A549 (cell line): ENCODE measurements around the gene LYZL4. TPM values are rescaled to one million over a fixed set of nuclear protein-coding genes. Genes with fewer than 3 reads are reported as not detected.

Source experiments
- ATAC-seq, 2 experiments: fragments of 200-7000 bp in 1 of 2; fragments of >200 bp in 1 of 2; cut with Nextera tagmentation in 1 of 2; cut with Tn5 transposase in 1 of 2; 3 replicates each; pipeline versions ENCODE4 v1.8.0 to v1.9.1; 2018 to 2020; ENCODE audit warnings: mild to moderate bottlenecking in 1 of 2, moderate library complexity in 1 of 2
- CTCF ChIA-PET: fragments of 300-600 bp; sonication (Branson Sonifier 250); formaldehyde crosslinking; extraction: SDS; loops from one replicate; lab custom pipeline; 2021; ENCODE audit warnings: antibody characterized with exemption, inconsistent platforms; lab: Yijun Ruan, JAX
- POLR2A ChIA-PET: fragments of 350-600 bp; formaldehyde crosslinking; extraction: SDS; loops from one replicate; lab custom pipeline; 2021; ENCODE audit warnings: antibody characterized with exemption, inconsistent platforms; lab: Yijun Ruan, JAX
- DNase-seq, 2 experiments: peaks; one replicate each; pipeline versions ENCODE4 v3.0.0 to v3.0.0-alpha.2; 2011 to 2016; ENCODE audit warnings: low read depth in 1 of 2, low spot score in 1 of 2
- FAIRE-seq: peaks from 2 replicates; lab custom pipeline; 2011; peaks lifted over from hg19 to GRCh38; lab: Jason Lieb, UNC
- H3K27ac ChIP-seq, 2 experiments: fragments of >200 bp; sonication (Bioruptor Twin); formaldehyde crosslinking; 3 replicates each; pipeline ENCODE4 v1.5.1; 2016 to 2017
- H3K4me1 ChIP-seq: fragments of >200 bp; sonication (Bioruptor Twin); formaldehyde crosslinking; 3 replicates; pipeline ENCODE4 v1.6.1; 2016
- H3K4me2 ChIP-seq: fragments of >200 bp; sonication (Bioruptor Twin); formaldehyde crosslinking; 3 replicates; pipeline ENCODE4 v1.6.1; 2016
- H3K4me3 ChIP-seq: fragments of >200 bp; sonication (Bioruptor Twin); formaldehyde crosslinking; 3 replicates; pipeline ENCODE4 v1.5.1; 2016
- H3K9me3 ChIP-seq: fragments of >200 bp; sonication (Bioruptor Twin); formaldehyde crosslinking; 3 replicates; pipeline ENCODE4 v1.6.1; 2016
- BCL3 ChIP-seq: fragments of >200 bp; sonication (Bioruptor Twin); formaldehyde crosslinking; IDR thresholded peaks from 3 replicates; pipeline ENCODE4 v1.6.1; 2016
- CBX2 ChIP-seq: fragments of 200-600 bp; sonication (generic); IDR thresholded peaks from 2 replicates; pipeline ENCODE4 v1.6.1; 2016; ENCODE audit warnings: low read depth, mild to moderate bottlenecking, borderline replicate concordance
- CEBPB ChIP-seq, 2 experiments: fragments of >200 bp in 1 of 2; sonication (Bioruptor Twin) in 1 of 2; formaldehyde crosslinking in 1 of 2; IDR thresholded peaks; 2 replicates each; pipeline ENCODE4 v1.6.1; 2012 to 2016
- CHD4 ChIP-seq: fragments of 200-600 bp; sonication (generic); IDR thresholded peaks from 2 replicates; pipeline ENCODE4 v1.6.1; 2016; ENCODE audit warnings: antibody characterized with exemption, mild to moderate bottlenecking, borderline replicate concordance
- E2F6 ChIP-seq: IDR thresholded peaks from 2 replicates; pipeline ENCODE4 v1.6.1; 2012; ENCODE audit warnings: low read depth, borderline replicate concordance
- EP300 ChIP-seq, 2 experiments: fragments of >200 bp; sonication (Bioruptor Twin); formaldehyde crosslinking; IDR thresholded peaks; 2 replicates in 1 of 2; 3 replicates in 1 of 2; pipeline ENCODE4 v1.6.1; 2016 to 2017
- FOSL2 ChIP-seq, 2 experiments: fragments of 450-650 bp in 1 of 2; fragments of >200 bp in 1 of 2; sonication (Bioruptor Twin) in 1 of 2; formaldehyde crosslinking; IDR thresholded peaks; 2 replicates each; pipeline versions ENCODE4 v1.5.0 to v1.6.1; 2016 to 2020; ENCODE audit warnings: mild to moderate bottlenecking in 1 of 2, moderate library complexity in 1 of 2
- GATA3 ChIP-seq: IDR thresholded peaks from 2 replicates; pipeline ENCODE4 v1.6.1; 2012; ENCODE audit warnings: borderline replicate concordance
- HDAC2 ChIP-seq: fragments of 200-600 bp; sonication (generic); IDR thresholded peaks from 2 replicates; pipeline ENCODE4 v1.6.1; 2016
- HOXB13 ChIP-seq: fragments of 250-450 bp; sonication (Bioruptor Pico); IDR thresholded peaks from 2 replicates; pipeline ENCODE4 v1.5.0; 2020; ENCODE audit warnings: low read depth, mild to moderate bottlenecking, moderate library complexity
- HOXB5 ChIP-seq: fragments of 250-450 bp; sonication (Bioruptor Pico); IDR thresholded peaks from 2 replicates; pipeline ENCODE4 v1.5.0; 2020; ENCODE audit warnings: mild to moderate bottlenecking, moderate library complexity
- JUN ChIP-seq, 2 experiments: fragments of >200 bp; sonication (Bioruptor Twin); formaldehyde crosslinking; IDR thresholded peaks; 2 replicates in 1 of 2; 3 replicates in 1 of 2; pipeline ENCODE4 v1.6.1; 2016 to 2017
- JUNB ChIP-seq: fragments of >200 bp; sonication (Bioruptor Twin); formaldehyde crosslinking; IDR thresholded peaks from 2 replicates; pipeline ENCODE4 v1.6.1; 2016
- MAZ ChIP-seq: fragments of 150-350 bp; IDR thresholded peaks from 2 replicates; pipeline ENCODE4 v1.6.1; 2014; ENCODE audit warnings: antibody characterized with exemption, low read depth, low read length, borderline replicate concordance
- NFE2L2 ChIP-seq: fragments of 150-350 bp; conservative IDR thresholded peaks from 2 replicates; pipeline ENCODE4 v1.6.1; 2014; ENCODE audit warnings: low read length
- NPAS2 ChIP-seq: fragments of 250-450 bp; sonication (Bioruptor Pico); IDR thresholded peaks from 2 replicates; pipeline ENCODE4 v1.8.0; 2022; ENCODE audit warnings: mild to moderate bottlenecking, moderate library complexity, borderline replicate concordance
- RAD21 ChIP-seq, 2 experiments: fragments of >200 bp in 1 of 2; sonication (Bioruptor Twin) in 1 of 2; formaldehyde crosslinking in 1 of 2; IDR thresholded peaks in 1 of 2; conservative IDR thresholded peaks in 1 of 2; 2 replicates in 1 of 2; 3 replicates in 1 of 2; pipeline ENCODE4 v1.6.1; 2012 to 2018; ENCODE audit warnings: inconsistent platforms in 1 of 2
- RARB ChIP-seq: fragments of 250-450 bp; sonication (Bioruptor Pico); IDR thresholded peaks from 2 replicates; pipeline ENCODE4 v1.8.0; 2021; ENCODE audit warnings: mild to moderate bottlenecking, moderate library complexity
- RCOR1 ChIP-seq: fragments of 150-350 bp; IDR thresholded peaks from 2 replicates; pipeline ENCODE4 v1.6.1; 2014; ENCODE audit warnings: antibody characterized with exemption, low read length, low read depth
- RNF2 ChIP-seq: fragments of 200-600 bp; sonication (generic); IDR thresholded peaks from 2 replicates; pipeline ENCODE4 v1.6.1; 2016; ENCODE audit warnings: low read depth, mild to moderate bottlenecking, antibody characterized with exemption, moderate library complexity, borderline replicate concordance
- TFCP2L1 ChIP-seq: fragments of 250-450 bp; sonication (Bioruptor Pico); IDR thresholded peaks from 2 replicates; pipeline ENCODE4 v1.5.0; 2021; ENCODE audit warnings: mild to moderate bottlenecking
- ZC3H11A ChIP-seq: fragments of 450-650 bp; IDR thresholded peaks from 2 replicates; pipeline ENCODE4 v1.6.1; 2014; ENCODE audit warnings: antibody characterized with exemption, mild to moderate bottlenecking
- ZNF302 ChIP-seq: fragments of 250-450 bp; sonication (Bioruptor Pico); IDR thresholded peaks from 2 replicates; pipeline ENCODE4 v1.9.0; 2021; ENCODE audit warnings: inconsistent platforms, mild to moderate bottlenecking, moderate library complexity
- ZSCAN20 ChIP-seq: fragments of 250-450 bp; sonication (Bioruptor Pico); IDR thresholded peaks from 2 replicates; pipeline ENCODE4 v1.8.0; 2022; ENCODE audit warnings: mild to moderate bottlenecking, moderate library complexity
- WGBS: methylation state at CpG from one replicate; pipeline ENCODE4 v1.1.6; 2017; ENCODE audit errors: missing lambda C conversion rate; 5-methylcytosine and 5-hydroxymethylcytosine counted together
- polyA plus RNA-seq, 4 experiments: library from polyadenylated mRNA; depleted of rRNA in 3 of 4; stranded (reverse); fragments of >200 nt; fragmentation: RNase III in 1 of 4; extraction: RNeasy Plus Mini Kit Qiagen cat#74134 plus additional on column Dnase treatment in 1 of 4; gene quantifications; 2 replicates in 3 of 4; 3 replicates in 1 of 4; pipeline ENCODE4 v1.2.3, GENCODE V29; 2011 to 2017

The LYZL4 gene
- polyA plus RNA-seq, 2 of the 4 experiments (the other 2 are of a cell fraction): not detected

GRCh38 chr3:42387802-42388651, 22.4 kb downstream of the LYZL4 start:
- POLR2A ChIA-PET: no interaction called here
- no peaks in the 10 kb centered on the region for H3K9me3 ChIP-seq
- no peak for FAIRE-seq
- no peak for DNase-seq
- H3K27ac ChIP-seq: no peak overlapping the region
- 46% methylated on average over 10 of the region's 10 CpGs for WGBS
- no peak for ATAC-seq
- no peak overlapping the region for H3K4me2 ChIP-seq
- no peak overlapping the region for H3K4me3 ChIP-seq
- H3K4me1 ChIP-seq: no peaks in the 10 kb centered on the region
- CTCF ChIA-PET: interaction anchor here (1.0 kb wide), 1 partner anchor 40 kb away, joined by 3 read pairs; no protein-coding TSS in a partner anchor
- TF ChIP-seq MAZ (no peak), NFE2L2 (no peak), RNF2 (no peak), CHD4 (no peak)

- CTCF ChIA-PET: no interaction called here
These were observed 28.8 kb downstream of the LYZL4 start for GRCh38 chr3:42381551-42382082.

GRCh38 chr3:42377681-42378080, 32.7 kb downstream of the LYZL4 start:
- TF ChIP-seq HOXB13 (CRISPR knock-in tag) (no peak), ZNF302 (CRISPR knock-in tag) (no peak), ZSCAN20 (CRISPR knock-in tag) (no peak), RCOR1 (no peak), JUN (IDR thresholded peaks at IDR 0.05) (no peak), FOSL2 (IDR thresholded peaks at IDR 0.05) (no peak), FOSL2 (CRISPR knock-in tag; IDR thresholded peaks at IDR 0.05) (no peak), NPAS2 (CRISPR knock-in tag) (no peak), HDAC2 (no peak), JUNB (no peak), RARB (no peak)
- TF ChIP-seq, all 56 proteins: peak for 0
- no peak for FAIRE-seq
- Histone ChIP-seq H3K9me3 (no peaks in the 10 kb centered on the region), H3K4me1 (no peaks in the 10 kb centered on the region), H3K4me3 (no peak overlapping the region), H3K27ac (no peak overlapping the region), H3K4me2 (no peak overlapping the region)
- POLR2A ChIA-PET: no interaction called here
- DNase-seq: no peak
- no peak for ATAC-seq
- CTCF ChIA-PET: no interaction called here
- 68% methylated on average over 2 of the region's 2 CpGs for WGBS

More at GRCh38 chr3:42381551-42382082, 28.8 kb downstream of the LYZL4 start:
- TF ChIP-seq HOXB13 (CRISPR knock-in tag) (no peak), EP300 (IDR thresholded peaks at IDR 0.05) (no peak), E2F6 (no peak), GATA3 (no peak), RNF2 (no peak), HOXB5 (no peak), CBX2 (no peak), CHD4 (no peak), CEBPB (IDR thresholded peaks at IDR 0.05) (no peak), BCL3 (no peak), ZC3H11A (no peak), RAD21 (conservative IDR thresholded peaks at IDR 0.05 in 1 of 2, IDR thresholded peaks at IDR 0.05 in 1 of 2) (no peak), RARB (no peak), TFCP2L1 (no peak)
- no peak for FAIRE-seq
- Histone ChIP-seq H3K4me2 (no peak overlapping the region), H3K4me3 (no peak overlapping the region), H3K4me1 (no peaks in the 10 kb centered on the region), H3K9me3 (no peaks in the 10 kb centered on the region), H3K27ac (no peak overlapping the region)
- ATAC-seq: no peak
- DNase-seq: no peak
- POLR2A ChIA-PET: no interaction called here
- 58% methylated on average over 6 of the region's 6 CpGs for WGBS
